ENCODE results near the gene LRP1-AS.

Gene LRP1-AS

DNA sequence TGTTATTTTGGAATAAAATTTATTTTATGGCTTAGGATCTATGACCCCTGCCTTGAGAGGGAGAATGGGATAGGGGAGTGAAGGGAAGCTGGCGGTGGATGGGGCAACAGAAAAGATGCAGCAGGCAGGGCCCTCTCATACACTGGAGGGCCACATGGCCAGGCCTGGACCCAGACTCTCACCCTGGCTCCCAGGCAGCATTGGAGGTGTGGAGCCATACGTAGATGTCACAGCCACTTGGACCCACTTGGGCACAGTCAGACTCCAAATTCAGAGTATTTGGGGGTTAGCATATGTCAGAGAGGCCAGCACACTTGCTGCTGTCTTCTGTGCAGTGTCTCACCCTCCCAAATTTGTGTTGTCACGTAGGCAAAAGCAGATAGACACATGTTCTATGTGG, 52.0 kb downstream of the LRP1-AS start:
- DNase-seq: no peak
